ENCODE results near the gene ALG1.
A peak's percentile ranks its signal among the peaks of the same experiment; 100 is the strongest.

The ALG1 gene

DNA sequence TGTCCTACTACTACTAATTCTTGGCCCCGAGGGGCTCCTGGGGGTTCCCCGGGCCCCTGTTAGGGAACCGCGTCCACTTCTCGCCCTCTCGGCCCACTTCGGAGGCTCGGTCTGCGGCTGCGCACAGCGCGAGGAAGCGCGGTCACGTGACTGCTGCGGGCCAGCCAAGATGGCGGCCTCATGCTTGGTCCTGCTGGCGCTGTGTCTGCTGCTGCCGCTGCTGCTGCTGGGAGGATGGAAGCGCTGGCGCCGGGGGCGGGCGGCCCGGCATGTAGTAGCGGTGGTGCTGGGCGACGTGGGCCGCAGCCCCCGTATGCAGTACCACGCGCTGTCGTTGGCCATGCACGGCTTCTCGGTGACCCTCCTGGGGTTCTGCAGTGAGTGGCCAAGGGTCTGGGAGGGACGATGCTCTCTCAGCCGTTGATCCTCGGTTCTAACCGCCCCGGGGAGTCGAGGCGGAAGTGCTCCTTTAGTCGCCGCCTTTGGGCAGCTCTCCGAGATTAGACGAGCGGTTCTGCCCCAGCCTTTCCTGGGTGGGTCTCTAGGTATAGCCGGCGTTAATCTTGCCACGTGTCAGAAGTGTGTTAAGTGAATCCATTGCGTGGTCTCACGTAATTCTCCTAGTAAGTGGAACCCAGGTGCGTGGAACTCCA lies at the start of gene ALG1:
Gene ALG1, plus strand, starts transcription at position 163 of the 653 bp plus-strand sequence. Its CDS starts 7 bp downstream, at position 170.
- peak; percentile 95 for DNase-seq (ENCODE audit: extremely low spot score)
- TF ChIP-seq, protein P1, sequence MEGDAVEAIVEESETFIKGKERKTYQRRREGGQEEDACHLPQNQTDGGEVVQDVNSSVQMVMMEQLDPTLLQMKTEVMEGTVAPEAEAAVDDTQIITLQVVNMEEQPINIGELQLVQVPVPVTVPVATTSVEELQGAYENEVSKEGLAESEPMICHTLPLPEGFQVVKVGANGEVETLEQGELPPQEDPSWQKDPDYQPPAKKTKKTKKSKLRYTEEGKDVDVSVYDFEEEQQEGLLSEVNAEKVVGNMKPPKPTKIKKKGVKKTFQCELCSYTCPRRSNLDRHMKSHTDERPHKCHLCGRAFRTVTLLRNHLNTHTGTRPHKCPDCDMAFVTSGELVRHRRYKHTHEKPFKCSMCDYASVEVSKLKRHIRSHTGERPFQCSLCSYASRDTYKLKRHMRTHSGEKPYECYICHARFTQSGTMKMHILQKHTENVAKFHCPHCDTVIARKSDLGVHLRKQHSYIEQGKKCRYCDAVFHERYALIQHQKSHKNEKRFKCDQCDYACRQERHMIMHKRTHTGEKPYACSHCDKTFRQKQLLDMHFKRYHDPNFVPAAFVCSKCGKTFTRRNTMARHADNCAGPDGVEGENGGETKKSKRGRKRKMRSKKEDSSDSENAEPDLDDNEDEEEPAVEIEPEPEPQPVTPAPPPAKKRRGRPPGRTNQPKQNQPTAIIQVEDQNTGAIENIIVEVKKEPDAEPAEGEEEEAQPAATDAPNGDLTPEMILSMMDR (IDR thresholded peaks at IDR 0.05; ENCODE audit: control extremely low read depth, extremely low read depth, low read depth, missing control alignments) = no peak
- POLR2A ChIA-PET = no interaction called here
- CTCF ChIA-PET = interaction anchor here (1.0 to 1.4 kb wide), 5 partner anchors 11 to 20 kb away, joined by 3 to 6 read pairs (median 5); no protein-coding TSS in a partner anchor

DNA sequence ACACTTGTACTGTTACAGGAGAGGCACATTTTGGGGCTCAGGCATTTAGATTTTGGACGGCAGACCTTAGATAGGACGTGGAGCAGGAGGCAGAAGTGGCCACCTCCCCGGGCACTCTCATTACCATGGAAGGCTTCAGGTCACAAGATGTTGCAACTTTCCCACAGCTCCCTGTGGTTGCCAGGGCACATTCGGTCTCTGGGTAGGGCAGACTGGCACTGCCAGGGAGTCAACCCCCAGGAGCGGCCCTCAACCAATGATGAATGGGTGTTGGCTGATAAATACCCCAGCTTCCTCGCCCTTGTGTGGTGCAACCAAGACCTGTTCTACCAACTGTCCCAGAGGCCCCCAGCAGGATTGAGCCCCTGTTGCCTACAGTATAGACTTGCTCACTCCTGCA lies 49.1 kb upstream of the ALG1 start:
- POLR2A ChIA-PET = no interaction called here
- CTCF ChIA-PET = no interaction called here
- DNase-seq (ENCODE audit: extremely low spot score) = no peak
- TF ChIP-seq, protein P1 (IDR thresholded peaks at IDR 0.05; ENCODE audit: control extremely low read depth, extremely low read depth, low read depth, missing control alignments) = no peak

DNA sequence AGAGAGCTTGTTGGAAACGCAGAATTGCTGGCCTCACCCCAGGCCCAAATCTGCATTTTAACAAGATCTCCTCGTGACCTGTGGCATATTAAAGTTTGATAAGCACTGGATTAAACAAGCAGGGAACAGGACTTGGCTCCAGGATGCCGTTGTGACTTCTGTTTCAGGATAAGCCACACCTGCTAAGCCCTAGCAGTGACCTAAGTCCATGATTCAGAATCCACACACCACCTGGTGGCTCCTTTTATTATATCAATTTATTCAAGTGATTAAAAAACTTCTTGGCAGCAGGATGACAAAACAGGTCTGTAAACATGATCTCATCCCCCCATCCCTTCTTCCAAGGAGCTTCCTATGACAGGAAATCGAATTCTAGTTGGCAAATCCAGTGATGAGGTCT lies 47.0 kb upstream of the ALG1 start:
- POLR2A ChIA-PET = no interaction called here
- DNase-seq (ENCODE audit: extremely low spot score) = no peak
- CTCF ChIA-PET = interaction anchor here (0.6 kb wide), 1 partner anchor 110 kb away, joined by 3 read pairs; no protein-coding TSS in a partner anchor
- TF ChIP-seq, protein P1 (IDR thresholded peaks at IDR 0.05; ENCODE audit: control extremely low read depth, extremely low read depth, low read depth, missing control alignments) = no peak

GRCh38 chr16:5025171-5025632 lies 46.4 kb upstream of the ALG1 start:
- ChIA-PET POLR2A (no interaction called here), CTCF (no interaction called here)
- DNase-seq (ENCODE audit: extremely low spot score) = no peak
- TF ChIP-seq, protein P1 (IDR thresholded peaks at IDR 0.05; ENCODE audit: control extremely low read depth, extremely low read depth, low read depth, missing control alignments) = peak; percentile 26

GRCh38 chr16:5026664-5027063 lies 45.0 kb upstream of the ALG1 start:
- CTCF ChIA-PET = no interaction called here
- DNase-seq (ENCODE audit: extremely low spot score) = no peak
- POLR2A ChIA-PET = interaction anchor here (0.7 kb wide), 1 partner anchor 213 kb away, joined by 3 read pairs; no protein-coding TSS in a partner anchor
- TF ChIP-seq, protein P1 (IDR thresholded peaks at IDR 0.05; ENCODE audit: control extremely low read depth, extremely low read depth, low read depth, missing control alignments) = no peak

DNA sequence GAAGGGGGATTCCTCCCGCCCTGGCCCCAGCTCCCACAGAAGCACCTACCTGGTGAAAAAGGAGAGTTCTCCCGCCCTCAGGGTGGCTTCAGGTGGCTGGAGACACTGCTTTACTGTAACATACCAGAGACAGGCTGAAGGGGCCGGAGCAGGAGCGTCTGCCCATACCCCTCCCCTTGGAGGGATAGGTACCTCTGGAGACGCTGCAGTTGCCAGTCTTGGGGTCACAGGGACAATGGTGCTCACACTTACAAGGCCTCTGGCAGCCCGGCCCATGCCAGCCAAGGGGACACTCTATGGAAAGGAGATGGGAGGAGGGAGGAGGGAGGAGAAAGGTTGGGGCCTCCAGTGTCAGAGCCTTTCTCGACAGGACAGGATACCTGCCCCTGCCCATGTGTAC lies 44.6 kb upstream of the ALG1 start:
- CTCF ChIA-PET = no interaction called here
- TF ChIP-seq, protein P1 (IDR thresholded peaks at IDR 0.05; ENCODE audit: control extremely low read depth, extremely low read depth, low read depth, missing control alignments) = no peak
- no peak for DNase-seq (ENCODE audit: extremely low spot score)
- POLR2A ChIA-PET = interaction anchor here (0.7 kb wide), 1 partner anchor 214 kb away, joined by 3 read pairs; no protein-coding TSS in a partner anchor

Data from GM10248 (cell line).